Keratinocyte (primary cell): ENCODE results near the gene VSIG10L2.

Experiments
- EZH2 ChIP-seq: IDR thresholded peaks from one replicate; pipeline ENCODE4 v1.6.1; 2012; ENCODE audit warnings: inconsistent platforms, mild to moderate bottlenecking, low read length, moderate library complexity
- TF ChIP-seq, protein P1 (sequence below), 3 experiments: IDR thresholded peaks in 1 of 3; conservative IDR thresholded peaks in 1 of 3; optimal IDR thresholded peaks in 1 of 3; 2 replicates in 2 of 3; 3 replicates in 1 of 3; pipeline versions ENCODE3 to v1.5.1; 2011; ENCODE audit warnings: low read length in 3 of 3, mild to moderate bottlenecking in 3 of 3, moderate library complexity in 2 of 3, control low read depth in 1 of 3, inconsistent platforms in 1 of 3; ENCODE audit not compliant: insufficient read depth in 2 of 3; ENCODE audit errors: extremely low read depth in 1 of 3

DNA sequence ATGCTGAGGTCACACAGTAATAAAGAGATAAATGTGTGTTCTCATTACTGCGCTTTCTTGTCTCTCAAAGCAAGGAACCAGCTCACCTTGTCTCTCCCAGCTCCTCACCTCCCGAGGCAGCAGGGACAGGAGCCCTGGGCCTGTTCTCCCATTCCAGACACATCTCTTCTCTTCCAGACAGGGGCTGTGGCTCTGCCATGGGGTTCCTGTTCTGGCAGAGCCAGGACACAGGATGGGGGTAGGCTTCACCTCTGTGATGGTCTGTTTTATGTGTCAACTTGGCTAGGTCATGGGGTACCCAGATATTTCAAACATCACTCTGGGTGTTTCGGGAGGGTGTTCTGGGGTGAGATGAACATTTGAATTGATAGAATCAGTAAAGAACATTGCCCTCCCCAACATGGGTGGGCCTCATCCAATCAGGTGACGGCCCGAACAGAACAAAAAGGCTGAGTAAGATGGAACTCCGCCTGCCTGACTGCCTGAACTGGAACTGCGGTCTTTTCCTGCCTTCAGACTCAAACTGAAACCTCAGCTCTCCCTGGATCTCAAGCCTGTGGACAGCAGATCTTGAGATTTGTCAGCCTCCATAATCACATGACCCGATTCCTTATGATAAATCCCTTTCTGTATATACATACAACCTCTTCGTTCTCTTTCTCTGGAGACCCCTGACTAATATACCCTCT lies 2.0 kb upstream of the VSIG10L2 start:
- no peak for TF ChIP-seq EZH2
- TF ChIP-seq, protein P1, sequence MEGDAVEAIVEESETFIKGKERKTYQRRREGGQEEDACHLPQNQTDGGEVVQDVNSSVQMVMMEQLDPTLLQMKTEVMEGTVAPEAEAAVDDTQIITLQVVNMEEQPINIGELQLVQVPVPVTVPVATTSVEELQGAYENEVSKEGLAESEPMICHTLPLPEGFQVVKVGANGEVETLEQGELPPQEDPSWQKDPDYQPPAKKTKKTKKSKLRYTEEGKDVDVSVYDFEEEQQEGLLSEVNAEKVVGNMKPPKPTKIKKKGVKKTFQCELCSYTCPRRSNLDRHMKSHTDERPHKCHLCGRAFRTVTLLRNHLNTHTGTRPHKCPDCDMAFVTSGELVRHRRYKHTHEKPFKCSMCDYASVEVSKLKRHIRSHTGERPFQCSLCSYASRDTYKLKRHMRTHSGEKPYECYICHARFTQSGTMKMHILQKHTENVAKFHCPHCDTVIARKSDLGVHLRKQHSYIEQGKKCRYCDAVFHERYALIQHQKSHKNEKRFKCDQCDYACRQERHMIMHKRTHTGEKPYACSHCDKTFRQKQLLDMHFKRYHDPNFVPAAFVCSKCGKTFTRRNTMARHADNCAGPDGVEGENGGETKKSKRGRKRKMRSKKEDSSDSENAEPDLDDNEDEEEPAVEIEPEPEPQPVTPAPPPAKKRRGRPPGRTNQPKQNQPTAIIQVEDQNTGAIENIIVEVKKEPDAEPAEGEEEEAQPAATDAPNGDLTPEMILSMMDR (optimal IDR thresholded peaks at IDR 0.05 in 1 of 3, IDR thresholded peaks at IDR 0.05 in 1 of 3, conservative IDR thresholded peaks at IDR 0.05 in 1 of 3; ENCODE audit: extremely low read depth in 1 of 3, insufficient read depth in 2 of 3, low read length in 3 of 3) = no peak
